ENCODE measurements around the gene ST3GAL3.

DNA sequence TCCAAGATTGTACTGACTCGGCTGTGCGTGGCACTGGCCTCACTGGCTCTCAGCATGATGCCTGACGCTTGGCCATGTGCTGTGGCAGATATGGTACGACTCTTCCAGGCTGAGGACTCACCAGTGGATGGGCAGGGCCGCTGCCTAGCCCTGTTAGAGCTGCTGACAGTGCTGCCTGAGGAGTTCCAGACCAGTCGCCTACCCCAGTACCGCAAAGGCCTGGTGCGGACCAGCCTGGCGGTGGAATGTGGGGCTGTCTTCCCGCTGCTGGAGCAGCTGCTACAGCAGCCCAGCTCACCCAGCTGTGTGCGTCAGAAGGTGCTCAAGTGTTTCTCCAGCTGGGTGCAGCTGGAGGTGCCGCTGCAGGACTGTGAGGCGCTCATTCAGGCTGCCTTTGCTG is 242.3 kb downstream of the ST3GAL3 start:
- TF ChIP-seq POLR2A (IDR thresholded peaks at IDR 0.05; ENCODE audit: low read length) (no peak), MYC (IDR thresholded peaks at IDR 0.05; ENCODE audit: borderline replicate concordance, low read length) (no peak), CHD2 (IDR thresholded peaks at IDR 0.05; ENCODE audit: low read length, partially characterized antibody) (no peak), SMC3 (IDR thresholded peaks at IDR 0.05) (no peak), HOXA7 (CRISPR knock-in tag; IDR thresholded peaks at IDR 0.05) (no peak), EP300 (IDR thresholded peaks at IDR 0.05) (no peak)
- TF ChIP-seq, protein P1, sequence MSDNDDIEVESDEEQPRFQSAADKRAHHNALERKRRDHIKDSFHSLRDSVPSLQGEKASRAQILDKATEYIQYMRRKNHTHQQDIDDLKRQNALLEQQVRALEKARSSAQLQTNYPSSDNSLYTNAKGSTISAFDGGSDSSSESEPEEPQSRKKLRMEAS (IDR thresholded peaks at IDR 0.05), result no peak
